ENCODE results near the gene ATP5PO. TPM values are rescaled to one million over a fixed set of nuclear protein-coding genes. Genes with fewer than 3 reads are reported as not detected.

The ATP5PO gene
- total and polyA plus RNA-seq, 2 of the 13 experiments (the other 11 are each of a cell fraction or from before 2014, with no cell fraction given), result 256 to 297 TPM

DNA sequence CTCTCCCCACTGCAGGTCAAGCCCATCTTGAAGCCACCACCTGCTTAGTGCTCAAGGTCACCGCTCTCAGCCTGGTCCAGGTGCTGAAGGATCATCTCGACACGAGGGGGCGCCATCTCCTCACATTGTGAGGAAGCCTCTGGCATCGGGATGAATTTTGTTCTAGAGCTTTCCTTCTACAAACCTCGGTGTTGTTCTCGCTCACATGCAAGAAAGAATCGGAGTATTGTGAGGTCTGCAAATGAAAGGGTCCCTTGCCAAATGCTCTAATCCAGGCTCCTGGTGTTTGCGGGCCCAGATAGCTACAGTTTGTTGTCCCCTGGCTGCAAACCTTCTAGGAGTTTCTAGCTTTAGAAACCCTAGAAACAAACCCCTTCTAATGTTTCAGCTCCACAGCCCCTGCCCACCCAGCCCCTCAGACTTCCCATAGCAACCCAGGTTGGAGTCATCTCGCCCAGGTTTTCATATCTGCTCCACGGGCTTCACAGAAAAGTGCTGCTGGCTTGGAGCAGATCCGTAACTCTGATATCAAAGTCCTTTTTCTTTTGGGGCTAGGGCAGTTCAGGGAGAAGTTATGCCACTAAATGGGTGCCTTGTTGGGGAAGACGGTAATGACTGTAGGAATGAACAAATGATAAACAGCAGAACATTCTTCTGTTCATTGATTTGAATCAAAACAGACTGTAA, 8.6 kb upstream of the ATP5PO start (continued):
- no peak for TF ChIP-seq RBM39 (IDR thresholded peaks at IDR 0.05; ENCODE audit: low read depth, low read length, poor library complexity, severe bottlenecking)
- no peak for TF ChIP-seq JARID2 (CRISPR knock-in tag; IDR thresholded peaks at IDR 0.05; ENCODE audit: insufficient replicate concordance)
- no peak for TF ChIP-seq NFIB (CRISPR knock-in tag; IDR thresholded peaks at IDR 0.05; ENCODE audit: borderline replicate concordance)
- 0 out of 4 replicates have a peak, but pooled peaks have one; percentile 40 to 42 for TF ChIP-seq HMGXB4 (CRISPR knock-in tag; IDR thresholded peaks at IDR 0.05; ENCODE audit: borderline replicate concordance in 1 of 2, low read depth in 1 of 2)
- TF ChIP-seq SP4 (CRISPR knock-in tag; IDR thresholded peaks at IDR 0.05), result no peak
- no peak for TF ChIP-seq SALL2 (CRISPR knock-in tag; IDR thresholded peaks at IDR 0.05)
- TF ChIP-seq EED (CRISPR knock-in tag; IDR thresholded peaks at IDR 0.05), result no peak
- TF ChIP-seq ZBTB26 (CRISPR knock-in tag; IDR thresholded peaks at IDR 0.05; ENCODE audit: borderline replicate concordance), result peak; percentile 91
- TF ChIP-seq ZNF724P (CRISPR knock-in tag; IDR thresholded peaks at IDR 0.05; ENCODE audit: borderline replicate concordance), result no peak
- TF ChIP-seq ZNF367 (CRISPR knock-in tag; IDR thresholded peaks at IDR 0.05; ENCODE audit: borderline replicate concordance), result no peak
- TF ChIP-seq BRF2 (CRISPR knock-in tag; IDR thresholded peaks at IDR 0.05), result no peak
- TF ChIP-seq, protein P1, sequence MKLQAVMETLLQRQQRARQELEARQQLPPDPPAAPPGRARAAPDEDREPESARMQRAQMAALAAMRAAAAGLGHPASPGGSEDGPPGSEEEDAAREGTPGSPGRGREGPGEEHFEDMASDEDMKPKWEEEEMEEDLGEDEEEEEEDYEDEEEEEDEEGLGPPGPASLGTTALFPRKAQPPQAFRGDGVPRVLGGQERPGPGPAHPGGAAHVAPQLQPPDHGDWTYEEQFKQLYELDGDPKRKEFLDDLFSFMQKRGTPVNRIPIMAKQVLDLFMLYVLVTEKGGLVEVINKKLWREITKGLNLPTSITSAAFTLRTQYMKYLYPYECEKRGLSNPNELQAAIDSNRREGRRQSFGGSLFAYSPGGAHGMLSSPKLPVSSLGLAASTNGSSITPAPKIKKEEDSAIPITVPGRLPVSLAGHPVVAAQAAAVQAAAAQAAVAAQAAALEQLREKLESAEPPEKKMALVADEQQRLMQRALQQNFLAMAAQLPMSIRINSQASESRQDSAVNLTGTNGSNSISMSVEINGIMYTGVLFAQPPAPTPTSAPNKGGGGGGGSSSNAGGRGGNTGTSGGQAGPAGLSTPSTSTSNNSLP (IDR thresholded peaks at IDR 0.05; ENCODE audit: low read depth, low read length), result peak; percentile 24; the same call in 1 of the 2 replicates
- TF ChIP-seq IKZF5 (CRISPR knock-in tag; IDR thresholded peaks at IDR 0.05), result 0 out of 2 replicates have a peak, but pooled peaks have one; percentile 39
- TF ChIP-seq DPF2 (CRISPR knock-in tag; IDR thresholded peaks at IDR 0.05; ENCODE audit: borderline replicate concordance, low read depth), result no peak
- no peak for TF ChIP-seq ZNF878 (CRISPR knock-in tag; IDR thresholded peaks at IDR 0.05)
- no peak for TF ChIP-seq ZNF678 (CRISPR knock-in tag; IDR thresholded peaks at IDR 0.05)
- no peak for TF ChIP-seq MIXL1 (CRISPR knock-in tag; IDR thresholded peaks at IDR 0.05)
- TF ChIP-seq ELF3 (CRISPR knock-in tag; IDR thresholded peaks at IDR 0.05), result peak; percentile 40; the same call in 1 of the 2 replicates
- 0 out of 2 replicates have a peak, but pooled peaks have one; percentile 31 for TF ChIP-seq ZNF614 (CRISPR knock-in tag; IDR thresholded peaks at IDR 0.05; ENCODE audit: borderline replicate concordance)
- no peak for TF ChIP-seq ZNF597 (CRISPR knock-in tag; IDR thresholded peaks at IDR 0.05)
